Omental fat pad (tissue), 4 donors: ENCODE measurements around the gene CXCL1. TPM values are rescaled to one million over a fixed set of nuclear protein-coding genes. Genes with fewer than 3 reads are reported as not detected.

Experiments used
- ATAC-seq: fragments of 150-250 bp; one replicate; pipeline ENCODE4 v1.9.1; 2016; ENCODE audit warnings: mild to moderate bottlenecking, moderate library complexity; ENCODE audit not compliant: low FRiP score
- DNase-seq: peaks from one replicate; pipeline ENCODE4 v3.0.0-alpha.2; 2019; ENCODE audit warnings: low spot score
- CTCF ChIP-seq, 3 donors: fragments of 450-650 bp; IDR thresholded peaks; one replicate each; pipeline ENCODE4 v1.5.1; 2016 to 2017; ENCODE audit warnings: antibody characterized with exemption in 3 of 3, mild to moderate bottlenecking in 3 of 3, moderate library complexity in 2 of 3
- total RNA-seq, 4 donors: library from RNA; depleted of rRNA; stranded (reverse); fragments of >200 nt; gene quantifications; one replicate each; pipeline ENCODE4 v1.1.0, GENCODE V29; 2016

Gene CXCL1
- total RNA-seq, 4 donors from 2014 or later = 2.7 to 114 (median 12.9) TPM

GRCh38 chr4:73911746-73912145 lies 42.6 kb downstream of the CXCL1 start:
- TF ChIP-seq CTCF (IDR thresholded peaks at IDR 0.05) = no peak
- DNase-seq (no peak), ATAC-seq (no peak)

GRCh38 chr4:73912191-73912590 lies 43.0 kb downstream of the CXCL1 start:
- DNase-seq (no peak), ATAC-seq (no peak)
- no peak for TF ChIP-seq CTCF (IDR thresholded peaks at IDR 0.05)

GRCh38 chr4:73914071-73914470 lies 44.9 kb downstream of the CXCL1 start:
- DNase-seq = no peak
- TF ChIP-seq CTCF (IDR thresholded peaks at IDR 0.05) = no peak
- no peak for ATAC-seq

GRCh38 chr4:73916172-73916925 lies 47.2 kb downstream of the CXCL1 start:
- DNase-seq = no peak
- no peak for TF ChIP-seq CTCF (IDR thresholded peaks at IDR 0.05)
- ATAC-seq = no peak

- ATAC-seq (peak; percentile 96), DNase-seq (no peak)
- no peak for TF ChIP-seq CTCF (IDR thresholded peaks at IDR 0.05)
Observed at GRCh38 chr4:73917081-73917501, 47.9 kb downstream of the CXCL1 start.

- ATAC-seq (no peak), DNase-seq (no peak)
- TF ChIP-seq CTCF (IDR thresholded peaks at IDR 0.05) = no peak
Observed at GRCh38 chr4:73918058-73918457, 48.9 kb downstream of the CXCL1 start.

GRCh38 chr4:73919691-73920090 lies 50.5 kb downstream of the CXCL1 start:
- ATAC-seq = no peak
- TF ChIP-seq CTCF (IDR thresholded peaks at IDR 0.05) = no peak
- DNase-seq = no peak
